MCF 10A (cell line): ENCODE data around the gene DDX1. TPM values are rescaled to one million over a fixed set of nuclear protein-coding genes. Genes with fewer than 3 reads are reported as not detected.

Experiments used
- BruUV-seq: library from RNA; stranded (reverse); fragments of 400-500 nt; replicated peaks from 2 replicates; lab custom pipeline; 2021; lab: Mats Ljungman, UMichigan
- CTCF ChIA-PET: fragments of 300-600 bp; sonication (Branson Sonifier 250); formaldehyde crosslinking; extraction: SDS; loops from one replicate; lab custom pipeline; 2021; ENCODE audit warnings: antibody characterized with exemption, inconsistent platforms; lab: Yijun Ruan, JAX
- POLR2A ChIA-PET: fragments of 300-600, 350-650 bp; sonication (Branson Sonifier 250); formaldehyde crosslinking; extraction: SDS; loops from one replicate; lab custom pipeline; 2020; ENCODE audit warnings: antibody characterized with exemption, inconsistent platforms; lab: Yijun Ruan, JAX
- DNase-seq: peaks from one replicate; pipeline ENCODE4 v3.0.0-alpha.2; 2018; ENCODE audit not compliant: unreplicated experiment
- H3K27ac Mint-ChIP-seq: one replicate; pipeline ENCODE4 v1.8.0; 2022; ENCODE audit warnings: mild to moderate bottlenecking, low read depth, mixed read lengths; ENCODE audit not compliant: unreplicated experiment
- H3K27me3 Mint-ChIP-seq: one replicate; pipeline ENCODE4 v1.8.0; 2022; ENCODE audit warnings: mixed read lengths; ENCODE audit not compliant: insufficient read depth, unreplicated experiment
- H3K36me3 Mint-ChIP-seq: one replicate; pipeline ENCODE4 v1.8.0; 2022; ENCODE audit warnings: mild to moderate bottlenecking, moderate library complexity, mixed read lengths; ENCODE audit not compliant: insufficient read depth, unreplicated experiment
- H3K4me1 Mint-ChIP-seq: one replicate; pipeline ENCODE4 v1.8.0; 2022; ENCODE audit warnings: mixed read lengths; ENCODE audit not compliant: insufficient read depth, unreplicated experiment
- H3K4me3 Mint-ChIP-seq: one replicate; pipeline ENCODE4 v1.8.0; 2022; ENCODE audit warnings: mild to moderate bottlenecking, moderate library complexity, mixed read lengths; ENCODE audit not compliant: unreplicated experiment
- H3K9me3 Mint-ChIP-seq: one replicate; pipeline ENCODE4 v1.8.0; 2022; ENCODE audit warnings: mixed read lengths; ENCODE audit not compliant: unreplicated experiment
- intact Hi-C: fragments of 100-400 bp; cut with micrococcal nuclease; formaldehyde crosslinking; loops from 2 replicates; pipeline ENCODE4 v1.14.1; 2022
- total RNA-seq: library from RNA; stranded (reverse); gene quantifications from 2 replicates; pipeline ENCODE4 v1.2.3, GENCODE V29; 2022
- TF ChIP-seq, protein P1 (sequence below): fragments of 200-600 bp; IDR thresholded peaks from one replicate; pipeline ENCODE4 v1.8.0; 2022; ENCODE audit warnings: antibody characterized with exemption, mild to moderate bottlenecking; ENCODE audit not compliant: unreplicated experiment

DDX1 gene
- total RNA-seq, 1 experiment from 2014 or later = 119 TPM

DNA sequence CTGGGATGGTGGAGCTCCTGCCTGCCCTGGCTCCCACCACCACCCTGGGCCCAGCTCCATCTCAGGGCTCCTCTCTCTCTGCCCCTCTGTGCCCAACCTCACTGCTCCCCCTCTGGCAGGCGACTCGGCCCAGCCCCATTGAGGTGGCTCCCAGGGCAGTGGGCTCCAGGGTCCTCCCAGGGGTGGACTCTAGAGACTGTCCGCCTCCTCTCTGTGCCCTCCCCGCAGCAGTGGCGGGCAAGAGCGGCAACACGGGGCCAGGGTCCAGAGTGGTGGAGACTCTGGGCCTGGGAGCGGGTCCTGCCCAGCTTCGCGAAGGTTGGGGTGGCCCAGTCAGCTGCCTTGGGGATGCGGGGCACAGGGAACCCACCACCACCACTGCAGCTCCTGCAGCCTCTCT, 27.4 kb downstream of the DDX1 start:
- ChIA-PET POLR2A (interaction anchor here (0.6 kb wide), 1 partner anchor 16 kb away, joined by 3 read pairs; no protein-coding TSS in a partner anchor), CTCF (no interaction called here)
- no peak overlapping the region for H3K4me3 Mint-ChIP-seq
- no peak overlapping the region for H3K27ac Mint-ChIP-seq
- H3K36me3 Mint-ChIP-seq = peaks cover 89% of the 10 kb centered on the region
- intact Hi-C loops = no loop called here
- H3K4me1 Mint-ChIP-seq = no peaks in the 10 kb centered on the region
- no TSS peak for BruUV-seq
- H3K27me3 Mint-ChIP-seq = no peaks in the 10 kb centered on the region
- H3K9me3 Mint-ChIP-seq = no peaks in the 10 kb centered on the region
- TF ChIP-seq, protein P1, sequence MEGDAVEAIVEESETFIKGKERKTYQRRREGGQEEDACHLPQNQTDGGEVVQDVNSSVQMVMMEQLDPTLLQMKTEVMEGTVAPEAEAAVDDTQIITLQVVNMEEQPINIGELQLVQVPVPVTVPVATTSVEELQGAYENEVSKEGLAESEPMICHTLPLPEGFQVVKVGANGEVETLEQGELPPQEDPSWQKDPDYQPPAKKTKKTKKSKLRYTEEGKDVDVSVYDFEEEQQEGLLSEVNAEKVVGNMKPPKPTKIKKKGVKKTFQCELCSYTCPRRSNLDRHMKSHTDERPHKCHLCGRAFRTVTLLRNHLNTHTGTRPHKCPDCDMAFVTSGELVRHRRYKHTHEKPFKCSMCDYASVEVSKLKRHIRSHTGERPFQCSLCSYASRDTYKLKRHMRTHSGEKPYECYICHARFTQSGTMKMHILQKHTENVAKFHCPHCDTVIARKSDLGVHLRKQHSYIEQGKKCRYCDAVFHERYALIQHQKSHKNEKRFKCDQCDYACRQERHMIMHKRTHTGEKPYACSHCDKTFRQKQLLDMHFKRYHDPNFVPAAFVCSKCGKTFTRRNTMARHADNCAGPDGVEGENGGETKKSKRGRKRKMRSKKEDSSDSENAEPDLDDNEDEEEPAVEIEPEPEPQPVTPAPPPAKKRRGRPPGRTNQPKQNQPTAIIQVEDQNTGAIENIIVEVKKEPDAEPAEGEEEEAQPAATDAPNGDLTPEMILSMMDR = no peak
- no peak for DNase-seq

DNA sequence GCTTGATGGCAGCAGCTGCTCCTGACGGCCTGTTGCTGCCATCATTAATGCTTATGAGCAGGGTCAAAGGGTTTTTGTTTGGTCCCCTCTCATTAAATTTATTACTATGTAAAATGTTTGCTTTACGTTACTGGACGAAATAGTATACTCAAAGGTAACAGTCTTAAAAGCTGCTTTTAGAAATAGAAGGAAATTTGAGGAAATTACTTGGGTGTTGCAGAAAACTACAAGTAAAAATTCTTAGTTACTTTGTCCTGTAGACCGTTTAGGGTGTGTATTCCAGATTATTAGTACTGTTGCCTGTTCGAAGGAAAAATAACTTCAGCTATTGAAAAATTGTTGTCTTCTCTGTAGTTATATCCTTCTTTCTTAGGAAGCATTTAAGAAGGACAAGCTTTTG, 27.8 kb downstream of the DDX1 start:
- Mint-ChIP-seq H3K36me3 (peaks cover 89% of the 10 kb centered on the region), H3K9me3 (no peaks in the 10 kb centered on the region), H3K27me3 (no peaks in the 10 kb centered on the region), H3K4me3 (no peak overlapping the region), H3K27ac (no peak overlapping the region), H3K4me1 (no peaks in the 10 kb centered on the region)
- no TSS peak for BruUV-seq
- intact Hi-C loops = no loop called here
- CTCF ChIA-PET = no interaction called here
- TF ChIP-seq, protein P1 = no peak
- POLR2A ChIA-PET = no interaction called here
- no peak for DNase-seq

DNA sequence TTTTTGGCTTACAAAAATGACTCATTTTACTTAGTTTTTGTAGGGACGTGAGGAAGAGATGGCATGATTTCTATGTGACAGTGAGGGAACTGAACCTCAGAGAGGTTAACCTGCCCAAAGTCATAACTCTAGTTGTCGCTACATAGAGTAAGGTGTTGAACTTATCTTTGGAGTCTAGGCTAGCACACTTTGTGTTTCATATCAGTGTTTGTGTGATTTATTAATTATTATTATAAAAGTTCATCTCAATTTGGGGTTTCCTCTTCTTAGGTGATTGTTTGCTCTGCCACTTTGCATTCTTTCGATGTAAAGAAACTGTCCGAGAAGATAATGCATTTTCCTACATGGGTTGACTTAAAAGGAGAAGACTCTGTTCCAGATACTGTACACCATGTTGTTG, 28.3 kb downstream of the DDX1 start:
- DNase-seq = no peak
- TF ChIP-seq, protein P1 = no peak
- intact Hi-C loops = no loop called here
- H3K36me3 Mint-ChIP-seq = peaks cover 89% of the 10 kb centered on the region
- H3K9me3 Mint-ChIP-seq = no peaks in the 10 kb centered on the region
- ChIA-PET CTCF (no interaction called here), POLR2A (no interaction called here)
- BruUV-seq = no TSS peak
- no peaks in the 10 kb centered on the region for H3K27me3 Mint-ChIP-seq
- no peak overlapping the region for H3K4me3 Mint-ChIP-seq
- no peaks in the 10 kb centered on the region for H3K4me1 Mint-ChIP-seq
- H3K27ac Mint-ChIP-seq = no peak overlapping the region

DNA sequence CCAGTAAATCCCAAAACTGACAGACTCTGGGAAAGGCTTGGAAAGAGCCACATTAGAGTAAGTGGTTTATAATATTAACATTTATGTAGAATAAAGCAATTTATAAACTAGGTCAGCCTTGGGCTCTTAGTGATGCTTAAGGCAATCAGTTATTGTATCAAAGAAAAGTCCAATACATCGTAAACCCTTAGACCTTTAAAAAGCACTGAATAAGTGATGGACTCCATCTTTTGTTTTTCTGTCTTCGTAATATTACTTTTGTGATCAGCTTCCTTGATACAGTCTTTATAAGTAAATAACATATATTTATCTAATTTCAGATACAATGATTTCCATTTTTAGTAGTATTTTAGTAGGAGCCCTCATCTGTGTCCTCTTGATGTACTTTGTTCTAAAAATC, 28.7 kb downstream of the DDX1 start:
- no peak overlapping the region for H3K4me3 Mint-ChIP-seq
- intact Hi-C loops = no loop called here
- H3K9me3 Mint-ChIP-seq = no peaks in the 10 kb centered on the region
- no peak overlapping the region for H3K27ac Mint-ChIP-seq
- POLR2A ChIA-PET = no interaction called here
- no peak for DNase-seq
- no peaks in the 10 kb centered on the region for H3K4me1 Mint-ChIP-seq
- CTCF ChIA-PET = no interaction called here
- no peaks in the 10 kb centered on the region for H3K27me3 Mint-ChIP-seq
- no TSS peak for BruUV-seq
- H3K36me3 Mint-ChIP-seq = peaks cover 89% of the 10 kb centered on the region
- TF ChIP-seq, protein P1 = no peak
